ENCODE results near the gene OSBPL10.

Gene OSBPL10

GRCh38 chr3:31704156-31704555 lies 276.9 kb downstream of the OSBPL10 start:
- no peak for DNase-seq (ENCODE audit: low spot score)
- in situ Hi-C loops (cut with MboI; ENCODE audit: low pct_unique_long_range_greater_than_20kb, low sequenced_read_pairs, unreplicated experiment): no loop called here
- TF ChIP-seq CTCF (IDR thresholded peaks at IDR 0.05; ENCODE audit: extremely low read depth, insufficient read depth, missing control alignments): no peak

GRCh38 chr3:31701286-31701685 lies 279.8 kb downstream of the OSBPL10 start:
- TF ChIP-seq CTCF (IDR thresholded peaks at IDR 0.05; ENCODE audit: extremely low read depth, insufficient read depth, missing control alignments): no peak
- in situ Hi-C loops (cut with MboI; ENCODE audit: low pct_unique_long_range_greater_than_20kb, low sequenced_read_pairs, unreplicated experiment): no loop called here
- DNase-seq (ENCODE audit: low spot score): no peak

- peak; percentile 29 for TF ChIP-seq CTCF (IDR thresholded peaks at IDR 0.05; ENCODE audit: extremely low read depth, insufficient read depth, missing control alignments)
- in situ Hi-C loops (cut with MboI; ENCODE audit: low pct_unique_long_range_greater_than_20kb, low sequenced_read_pairs, unreplicated experiment): no loop called here
- DNase-seq (ENCODE audit: low spot score): no peak
Measured at GRCh38 chr3:31699309-31699953, 281.6 kb downstream of the OSBPL10 start.

- no peak for DNase-seq (ENCODE audit: low spot score)
- in situ Hi-C loops (cut with MboI; ENCODE audit: low pct_unique_long_range_greater_than_20kb, low sequenced_read_pairs, unreplicated experiment): no loop called here
- TF ChIP-seq CTCF (IDR thresholded peaks at IDR 0.05; ENCODE audit: extremely low read depth, insufficient read depth, missing control alignments): no peak
Measured at GRCh38 chr3:31696815-31697548, 284.1 kb downstream of the OSBPL10 start.

GRCh38 chr3:31696009-31696297 lies 285.1 kb downstream of the OSBPL10 start:
- TF ChIP-seq CTCF (IDR thresholded peaks at IDR 0.05; ENCODE audit: extremely low read depth, insufficient read depth, missing control alignments): no peak
- in situ Hi-C loops (cut with MboI; ENCODE audit: low pct_unique_long_range_greater_than_20kb, low sequenced_read_pairs, unreplicated experiment): no loop called here

GRCh38 chr3:31695280-31696008 lies 285.6 kb downstream of the OSBPL10 start:
- peak; percentile 32 for DNase-seq (ENCODE audit: low spot score)
- TF ChIP-seq CTCF (IDR thresholded peaks at IDR 0.05; ENCODE audit: extremely low read depth, insufficient read depth, missing control alignments): peak; percentile 48
- in situ Hi-C loops (cut with MboI; ENCODE audit: low pct_unique_long_range_greater_than_20kb, low sequenced_read_pairs, unreplicated experiment): no loop called here

More at GRCh38 chr3:31696009-31696297, 285.1 kb downstream of the OSBPL10 start:
- no peak for DNase-seq (ENCODE audit: low spot score)

Data from GM13977 (cell line).